ENCODE measurements around the gene TTLL10.

The TTLL10 gene

DNA sequence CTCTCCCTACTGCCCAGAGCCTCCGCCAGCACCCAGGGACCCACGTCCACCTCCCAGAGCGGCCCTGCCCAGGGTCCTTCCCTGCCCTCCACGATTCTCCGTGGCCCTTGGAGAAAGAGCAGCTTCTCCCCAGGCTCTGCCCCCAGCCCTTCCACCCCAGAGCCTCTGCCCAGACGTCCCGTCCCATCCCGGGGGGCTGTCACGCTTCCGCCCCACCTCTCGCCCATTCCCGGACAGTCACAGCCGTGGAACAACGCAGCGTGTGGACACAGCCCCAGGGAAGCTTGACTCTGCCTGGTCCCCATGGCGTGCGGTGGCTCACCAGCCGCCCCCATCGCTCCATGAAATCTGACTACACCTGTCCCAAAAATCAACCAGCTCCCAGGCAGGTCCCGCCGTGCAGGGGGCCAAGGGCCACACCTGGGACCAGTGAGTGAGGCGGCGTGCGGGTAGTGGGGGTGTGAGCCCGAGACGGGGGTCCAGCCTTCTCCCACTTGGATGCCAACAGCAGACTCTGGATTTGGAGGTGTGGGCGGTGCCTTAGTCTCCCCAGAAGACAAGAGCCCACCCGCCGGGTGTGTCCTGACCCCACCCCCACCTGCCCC is 12.5 kb upstream of the TTLL10 start:
- DNase-seq = no peak

- no peak for DNase-seq
Measured at GRCh38 chr1:1161683-1162079, 12.0 kb upstream of the TTLL10 start.

DNA sequence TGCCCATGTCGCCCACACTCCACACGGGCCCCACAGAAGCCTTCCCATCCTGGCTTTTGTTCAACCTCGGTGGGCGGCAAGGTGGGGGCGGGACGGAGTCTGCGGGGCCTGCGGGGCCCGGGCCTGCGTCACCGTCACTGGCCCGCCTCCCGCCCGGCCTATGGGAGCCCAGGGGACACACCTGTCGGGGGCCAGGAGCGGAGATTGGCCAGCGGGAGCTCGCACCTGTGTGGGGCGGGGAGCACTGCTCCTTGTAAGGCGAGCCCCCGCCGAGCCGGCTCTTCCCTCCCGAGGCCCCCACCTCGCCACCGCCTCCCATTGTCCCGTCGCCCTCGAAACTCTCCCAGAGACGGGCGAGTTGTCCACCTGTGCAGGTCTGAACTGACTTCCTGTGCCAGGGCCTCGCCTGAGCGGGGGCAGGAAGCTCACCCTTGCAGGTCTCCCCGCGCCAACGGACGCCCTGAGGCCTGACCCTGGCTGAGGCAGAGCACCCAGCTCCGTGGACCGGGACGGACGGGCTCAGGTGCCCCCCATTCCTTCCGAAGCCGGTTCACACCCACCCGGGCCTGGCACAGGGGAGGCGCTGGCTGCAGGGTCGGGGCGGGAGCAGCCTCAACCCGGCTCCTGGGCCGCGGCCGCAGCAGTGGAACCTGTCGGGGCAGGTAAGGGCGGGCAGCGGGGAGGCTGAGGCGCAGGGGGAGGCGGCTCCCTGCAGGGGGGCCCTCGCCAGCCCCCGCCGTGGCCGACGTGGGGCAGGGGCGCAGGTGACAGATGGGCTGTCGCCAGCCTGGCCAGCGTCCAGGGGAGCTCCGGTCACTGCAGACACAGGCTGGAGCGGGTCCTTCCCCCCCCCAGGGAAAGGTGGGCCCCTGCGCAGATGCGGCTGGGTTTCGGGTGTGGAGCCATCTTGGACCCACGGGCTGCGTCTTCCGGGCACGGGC is 10.8 kb upstream of the TTLL10 start:
- DNase-seq = no peak

GRCh38 chr1:1163538-1164070 is 10.1 kb upstream of the TTLL10 start:
- DNase-seq = no peak

- DNase-seq = no peak
Measured at GRCh38 chr1:1164361-1164700, 9.3 kb upstream of the TTLL10 start.

GRCh38 chr1:1164701-1165451 is 8.8 kb upstream of the TTLL10 start:
- DNase-seq = no peak

DNA sequence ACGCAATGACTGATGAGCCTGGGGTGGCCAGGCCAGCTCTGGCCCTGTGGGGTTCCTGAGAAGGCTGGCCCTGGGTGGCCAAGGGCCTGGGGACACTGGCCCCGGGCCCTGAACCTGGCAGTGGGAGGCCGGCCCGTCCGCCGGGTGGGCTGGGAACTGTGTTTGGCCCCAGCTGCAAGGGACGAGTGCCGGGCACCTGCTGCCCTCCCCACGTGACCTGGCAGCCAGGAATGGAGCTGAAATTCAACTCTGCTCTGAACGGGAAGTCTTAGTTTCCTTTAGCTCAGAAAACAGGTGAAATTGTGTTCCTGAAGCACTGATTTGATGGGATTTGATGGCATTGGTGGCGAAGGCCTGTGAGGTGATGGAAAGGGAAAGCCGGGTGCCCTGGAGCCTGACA is 8.2 kb upstream of the TTLL10 start:
- no peak for DNase-seq

GRCh38 chr1:1165900-1166421 is 7.7 kb upstream of the TTLL10 start:
- no peak for DNase-seq

- DNase-seq = no peak
Measured at GRCh38 chr1:1166642-1167397, 6.9 kb upstream of the TTLL10 start.

DNA sequence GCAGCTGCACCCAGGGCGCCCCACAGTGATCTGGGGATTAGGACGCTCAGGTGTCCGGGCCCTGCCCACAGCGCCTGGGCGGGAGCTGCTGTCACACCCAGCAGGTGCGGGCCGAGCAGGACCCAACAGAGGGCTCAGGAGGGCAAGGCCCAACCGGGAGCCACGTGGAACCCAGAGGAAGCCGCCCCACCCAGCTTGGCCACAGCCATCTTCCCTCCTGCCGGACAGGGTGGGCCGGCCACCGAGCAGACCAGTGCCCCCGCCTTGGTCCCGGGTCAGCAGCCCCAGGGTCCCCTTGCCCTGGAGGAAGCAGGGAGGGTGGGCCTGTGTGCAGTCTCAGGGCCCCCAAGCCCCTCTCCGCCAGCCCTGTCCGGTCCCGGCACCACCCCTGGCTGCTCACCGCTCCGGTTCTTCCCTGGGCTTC is 6.3 kb upstream of the TTLL10 start:
- no peak for DNase-seq

GRCh38 chr1:1167841-1168450 is 5.7 kb upstream of the TTLL10 start:
- DNase-seq = no peak

DNA sequence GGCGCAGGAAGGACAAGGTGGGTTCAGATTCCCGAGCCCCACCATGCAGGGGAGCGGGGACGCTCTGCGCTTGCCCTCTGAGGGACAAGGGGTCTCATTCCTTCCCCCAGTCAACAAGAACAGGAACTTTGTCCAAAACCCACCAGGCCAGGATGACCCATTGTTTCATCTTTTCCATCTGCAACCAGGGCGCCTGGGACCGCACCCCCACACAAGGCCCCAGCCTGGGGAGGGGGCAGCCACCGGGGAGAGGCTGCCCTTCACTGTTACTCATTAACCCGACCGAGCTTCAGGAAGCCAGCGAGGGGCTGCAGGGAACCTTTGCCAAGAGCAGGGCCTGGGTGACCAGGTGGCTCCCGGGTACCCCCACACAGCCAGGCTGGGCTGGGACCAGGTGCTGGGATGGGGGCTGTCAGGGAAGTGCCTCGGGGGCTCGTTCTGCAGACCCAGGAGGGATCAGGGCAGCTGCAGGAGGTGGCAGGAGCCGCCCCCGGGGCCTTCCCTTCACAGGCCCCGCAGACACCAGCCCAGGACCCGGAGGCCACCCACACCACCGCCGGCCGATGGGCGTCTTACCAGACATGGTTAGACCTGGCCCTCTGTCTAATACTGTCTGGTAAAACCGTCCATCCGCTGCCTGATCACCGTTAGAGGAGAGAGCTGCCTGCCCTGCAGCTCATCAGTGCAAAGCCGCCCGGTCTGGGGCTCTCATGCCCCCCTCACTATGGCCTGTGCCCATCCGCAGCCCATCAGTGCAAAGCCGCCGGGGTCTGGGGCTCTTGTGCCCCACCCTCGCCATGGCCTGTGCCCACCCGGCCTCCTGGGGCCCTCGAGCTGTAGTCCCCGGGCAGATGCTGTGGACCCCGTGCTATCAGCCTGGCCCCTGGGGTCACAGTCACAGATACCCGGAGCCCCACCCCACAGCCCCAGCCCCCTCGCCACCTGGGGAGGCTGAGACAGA is 4.9 kb upstream of the TTLL10 start:
- DNase-seq = no peak

- DNase-seq = no peak
Measured at GRCh38 chr1:1169429-1170214, 4.1 kb upstream of the TTLL10 start.

GRCh38 chr1:1170215-1171091 is 3.2 kb upstream of the TTLL10 start:
- no peak for DNase-seq

- DNase-seq = no peak
Measured at GRCh38 chr1:1171161-1171545, 2.5 kb upstream of the TTLL10 start.

- DNase-seq = no peak
Measured at GRCh38 chr1:1171546-1172340, 1.9 kb upstream of the TTLL10 start.

- no peak for DNase-seq
Measured at GRCh38 chr1:1173061-1173792, 453 bp upstream of the TTLL10 start.
